ENCODE data around the gene HMG20A. TPM values are rescaled to one million over a fixed set of nuclear protein-coding genes. Genes with fewer than 3 reads are reported as not detected.
A peak's percentile ranks its signal among the peaks of the same experiment; 100 is the strongest.

Gene HMG20A
- total RNA-seq, 4 donors from 2014 or later, result 33.1 to 48.7 (median 40.5) TPM

GRCh38 chr15:77531191-77532000 is 110.7 kb downstream of the HMG20A start:
- 92 to 94% methylated on average over 21 to 26 of the region's 26 CpGs for WGBS, 2 donors
- intact Hi-C loops (cut with DNase I), result no loop called here
- no peaks in the 10 kb centered on the region for H3K36me3 ChIP-seq
- no peaks in the 10 kb centered on the region for H3K27me3 ChIP-seq
- H3K4me1 ChIP-seq, result peaks cover 0 to 9% of the 10 kb centered on the region in 2 donors
- H3K9me3 ChIP-seq, result no peaks in the 10 kb centered on the region
- H3K27ac ChIP-seq, result no peak overlapping the region
- H3K4me3 ChIP-seq (replicated peaks in 1 of 3), result no peak overlapping the region
- no peak for TF ChIP-seq POLR2A (IDR thresholded peaks at IDR 0.05)
- TF ChIP-seq, protein P1, sequence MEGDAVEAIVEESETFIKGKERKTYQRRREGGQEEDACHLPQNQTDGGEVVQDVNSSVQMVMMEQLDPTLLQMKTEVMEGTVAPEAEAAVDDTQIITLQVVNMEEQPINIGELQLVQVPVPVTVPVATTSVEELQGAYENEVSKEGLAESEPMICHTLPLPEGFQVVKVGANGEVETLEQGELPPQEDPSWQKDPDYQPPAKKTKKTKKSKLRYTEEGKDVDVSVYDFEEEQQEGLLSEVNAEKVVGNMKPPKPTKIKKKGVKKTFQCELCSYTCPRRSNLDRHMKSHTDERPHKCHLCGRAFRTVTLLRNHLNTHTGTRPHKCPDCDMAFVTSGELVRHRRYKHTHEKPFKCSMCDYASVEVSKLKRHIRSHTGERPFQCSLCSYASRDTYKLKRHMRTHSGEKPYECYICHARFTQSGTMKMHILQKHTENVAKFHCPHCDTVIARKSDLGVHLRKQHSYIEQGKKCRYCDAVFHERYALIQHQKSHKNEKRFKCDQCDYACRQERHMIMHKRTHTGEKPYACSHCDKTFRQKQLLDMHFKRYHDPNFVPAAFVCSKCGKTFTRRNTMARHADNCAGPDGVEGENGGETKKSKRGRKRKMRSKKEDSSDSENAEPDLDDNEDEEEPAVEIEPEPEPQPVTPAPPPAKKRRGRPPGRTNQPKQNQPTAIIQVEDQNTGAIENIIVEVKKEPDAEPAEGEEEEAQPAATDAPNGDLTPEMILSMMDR (IDR thresholded peaks at IDR 0.05), result no peak
- DNase-seq, result no peak

GRCh38 chr15:77532067-77532710 is 111.5 kb downstream of the HMG20A start:
- TF ChIP-seq POLR2A (IDR thresholded peaks at IDR 0.05), result no peak
- TF ChIP-seq, protein P1 (IDR thresholded peaks at IDR 0.05), result no peak
- Histone ChIP-seq H3K36me3 (no peaks in the 10 kb centered on the region), H3K27me3 (no peaks in the 10 kb centered on the region), H3K9me3 (no peaks in the 10 kb centered on the region), H3K27ac (no peak overlapping the region), H3K4me3 (replicated peaks in 1 of 3) (no peak overlapping the region), H3K4me1 (peaks cover 0 to 6% of the 10 kb centered on the region in 2 donors)
- intact Hi-C loops (cut with DNase I), result no loop called here
- 95 to 100% methylated on average over 3 of the region's 3 CpGs for WGBS, 2 donors
- no peak for DNase-seq

GRCh38 chr15:77532846-77533245 is 112.2 kb downstream of the HMG20A start:
- Histone ChIP-seq H3K36me3 (no peaks in the 10 kb centered on the region), H3K27me3 (no peaks in the 10 kb centered on the region), H3K4me3 (replicated peaks in 1 of 3) (no peak overlapping the region), H3K9me3 (no peaks in the 10 kb centered on the region), H3K4me1 (no peaks in the 10 kb centered on the region), H3K27ac (no peak overlapping the region)
- TF ChIP-seq, protein P1 (IDR thresholded peaks at IDR 0.05), result no peak
- TF ChIP-seq POLR2A (IDR thresholded peaks at IDR 0.05), result no peak
- peak in 1 of 2 donors; percentile 45 for DNase-seq
- WGBS, 2 donors, result 74 to 88% methylated on average over 7 of the region's 7 CpGs
- intact Hi-C loops (cut with DNase I), result no loop called here

DNA sequence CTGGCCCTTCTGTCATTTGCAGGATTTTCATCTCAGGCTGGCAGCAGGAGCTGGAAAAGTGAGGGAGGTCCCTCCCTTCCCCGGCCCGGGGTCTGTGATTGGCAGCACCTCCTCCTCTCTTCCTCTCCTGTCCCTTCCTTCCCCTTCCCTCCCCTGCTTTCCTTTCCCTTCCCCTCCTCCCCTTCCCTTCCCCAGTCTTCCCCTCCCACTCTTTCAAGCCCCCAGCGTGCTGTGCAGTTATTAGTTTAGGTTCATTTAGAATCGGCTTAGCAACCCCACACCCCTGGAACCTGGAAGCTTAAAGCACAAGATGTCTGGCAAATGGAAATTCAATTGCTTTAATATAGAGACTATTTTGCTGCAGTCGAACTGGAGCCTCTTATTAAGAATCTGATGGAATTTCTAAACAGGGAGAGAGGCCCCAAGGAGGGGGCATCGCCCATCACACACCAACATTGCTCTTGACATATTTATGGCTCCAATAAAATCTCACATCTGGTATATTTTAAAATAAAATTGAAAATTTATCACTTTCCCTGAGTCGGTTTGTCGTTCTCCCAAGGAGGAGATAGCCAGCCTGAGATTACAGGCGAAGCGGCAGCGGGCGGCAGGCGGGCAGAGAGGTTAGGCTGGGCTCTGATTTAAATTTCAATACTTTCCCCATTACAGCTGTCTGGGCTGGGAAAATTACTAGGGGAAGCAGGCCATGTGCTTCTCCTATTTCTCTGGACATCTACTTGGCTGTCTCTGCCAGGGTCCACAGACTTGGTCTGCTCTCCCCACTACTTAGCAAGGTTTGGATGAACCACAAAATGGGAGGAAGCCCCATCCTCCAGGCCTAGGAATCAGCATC is 113.1 kb downstream of the HMG20A start:
- H3K4me1 ChIP-seq, result peaks cover 5 to 8% of the 10 kb centered on the region in 2 donors
- H3K9me3 ChIP-seq, result no peaks in the 10 kb centered on the region
- no peaks in the 10 kb centered on the region for H3K36me3 ChIP-seq
- no peak for DNase-seq
- 69 to 71% methylated on average over 13 of the region's 13 CpGs for WGBS, 2 donors
- no peak for TF ChIP-seq POLR2A (IDR thresholded peaks at IDR 0.05)
- TF ChIP-seq, protein P1 (IDR thresholded peaks at IDR 0.05), result no peak
- intact Hi-C loops (cut with DNase I), result no loop called here
- no peak overlapping the region for H3K27ac ChIP-seq
- H3K4me3 ChIP-seq (replicated peaks in 1 of 3), result no peak overlapping the region
- H3K27me3 ChIP-seq, result no peaks in the 10 kb centered on the region

Other genes with a start within 250 kb of the HMG20A start
- 10 to 100 TPM; 31.0 to 49.3 (median 35.0) TPM for gene PEAK1, start 784 bp upstream of the HMG20A start, total RNA-seq
- gene LINGO1, start 212.0 kb downstream of the HMG20A start, total RNA-seq, result 1 to 10 TPM in 2 of 4 donors, under 1 TPM in 1, not detected in 1; 0.13 to 1.1 (median 1.0) TPM

Data from thyroid gland (tissue), 4 donors.